Measurements from ENCODE around the gene F8.

DNA sequence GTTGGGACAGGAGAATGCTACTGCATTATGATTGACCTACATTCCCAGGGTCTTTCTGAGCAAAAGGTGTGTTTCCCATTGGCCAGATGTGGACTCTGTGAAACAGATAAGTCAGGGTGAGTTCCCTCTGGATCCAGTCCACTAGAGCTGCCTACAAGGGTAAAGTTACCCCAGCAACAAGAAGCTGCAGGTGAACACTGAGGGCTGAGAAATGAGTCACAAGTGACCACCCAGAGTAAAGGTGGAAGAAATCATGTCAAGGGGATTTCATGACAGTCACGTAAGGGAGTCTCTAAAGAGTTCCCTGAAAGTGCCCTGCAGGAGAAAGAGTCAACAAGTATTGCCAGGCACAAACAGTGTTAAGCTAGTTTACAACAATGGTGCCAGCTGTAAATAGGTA is 120.1 kb downstream of the F8 start:
- TF ChIP-seq POLR2AphosphoS5 (IDR thresholded peaks at IDR 0.05; ENCODE audit: borderline replicate concordance, low read depth, low read length) (no peak), EZH2 (IDR thresholded peaks at IDR 0.05) (no peak), FOXP2 (optimal IDR thresholded peaks at IDR 0.05; ENCODE audit: control extremely low read depth, extremely low read length, insufficient read depth) (no peak)

Data from SK-N-MC (cell line).